Inflammatory macrophage treated with lipopolysaccharide for 4 hours (primary cell): ENCODE data around the gene PPEF2.

ENCODE experiments used
- DNase-seq: peaks from one replicate; pipeline ENCODE4 v3.0.0-alpha.2; 2020

Gene PPEF2

GRCh38 chr4:75822416-75822815 lies 79.8 kb downstream of the PPEF2 start:
- peak; percentile 45 for DNase-seq

- DNase-seq: no peak
Measured at GRCh38 chr4:75821966-75822365, 80.3 kb downstream of the PPEF2 start.

GRCh38 chr4:75821216-75821615 lies 81.0 kb downstream of the PPEF2 start:
- DNase-seq: no peak

GRCh38 chr4:75820676-75821075 lies 81.6 kb downstream of the PPEF2 start:
- DNase-seq: no peak

- no peak for DNase-seq
Measured at GRCh38 chr4:75820197-75820596, 82.1 kb downstream of the PPEF2 start.

GRCh38 chr4:75819121-75819520 lies 83.1 kb downstream of the PPEF2 start:
- no peak for DNase-seq

GRCh38 chr4:75817901-75818300 lies 84.4 kb downstream of the PPEF2 start:
- no peak for DNase-seq
